ENCODE data around the gene C3orf52.

DNA sequence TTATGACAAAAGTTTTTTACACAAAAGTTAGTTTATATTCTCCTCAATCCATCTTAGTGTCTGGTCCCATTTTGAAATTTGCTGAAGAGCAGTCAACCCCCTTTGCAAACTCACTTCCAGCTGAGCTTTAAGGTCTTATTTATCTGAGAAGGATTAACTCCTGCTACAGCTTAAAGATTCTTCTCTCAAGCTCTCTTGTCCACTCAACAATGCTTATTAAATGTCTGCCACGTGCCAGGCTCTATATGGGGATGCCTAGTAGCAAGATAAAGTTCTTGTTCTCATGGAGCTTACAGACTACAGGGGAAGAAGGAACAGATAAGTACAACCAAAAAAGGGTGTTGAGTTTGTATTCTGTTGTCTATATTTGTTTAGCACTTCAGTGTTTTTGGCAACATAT is 33.0 kb upstream of the C3orf52 start:
- TF ChIP-seq CTCF (IDR thresholded peaks at IDR 0.05) (no peak), POLR2A (IDR thresholded peaks at IDR 0.05; ENCODE audit: low read depth) (no peak), POLR2AphosphoS5 (IDR thresholded peaks at IDR 0.05) (no peak), EP300 (IDR thresholded peaks at IDR 0.05) (no peak)

Data from esophagus muscularis mucosa (tissue), 4 donors.